GM12892 (cell line): ENCODE results near the gene GAS2.

Experiments
- POLR2A ChIP-seq: IDR thresholded peaks from 2 replicates; pipeline ENCODE4 v1.6.1; 2011; ENCODE audit warnings: low read depth, low read length, control low read depth
- POLR2AphosphoS5 ChIP-seq: IDR thresholded peaks from 2 replicates; pipeline ENCODE4 v1.6.1; 2011; ENCODE audit warnings: low read depth, low read length, control low read depth
- TAF1 ChIP-seq: IDR thresholded peaks from 2 replicates; pipeline ENCODE4 v1.6.1; 2011; ENCODE audit warnings: low read depth, mild to moderate bottlenecking, control low read depth, low read length, borderline replicate concordance

- no peak for TF ChIP-seq POLR2A
- TF ChIP-seq POLR2AphosphoS5: no peak
- no peak for TF ChIP-seq TAF1
Observed at GRCh38 chr11:22807391-22807790, 141.0 kb downstream of the GAS2 start.
